Measurements from ENCODE around the gene RTRAF.

DNA sequence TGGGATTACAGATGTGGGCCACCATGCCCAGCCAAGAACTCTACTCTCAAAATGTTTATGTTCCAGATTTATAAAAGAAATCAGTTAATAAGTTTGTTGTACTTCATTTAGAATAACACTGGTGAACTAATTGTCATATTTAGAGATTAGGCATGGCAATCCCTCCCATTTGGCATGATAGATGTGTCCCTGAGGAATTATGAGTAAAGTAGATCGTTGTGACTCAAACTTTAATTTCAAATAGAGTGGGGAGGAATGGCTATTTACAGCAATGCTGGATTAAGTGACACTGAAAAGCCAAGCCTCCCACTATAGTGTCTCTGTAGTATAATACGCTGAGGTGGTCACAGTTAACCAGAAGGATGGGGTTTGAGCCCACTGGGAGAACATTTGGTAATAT, 39.3 kb upstream of the RTRAF start:
- no peak for TF ChIP-seq POLR2A (IDR thresholded peaks at IDR 0.05)
- TF ChIP-seq, protein P1, sequence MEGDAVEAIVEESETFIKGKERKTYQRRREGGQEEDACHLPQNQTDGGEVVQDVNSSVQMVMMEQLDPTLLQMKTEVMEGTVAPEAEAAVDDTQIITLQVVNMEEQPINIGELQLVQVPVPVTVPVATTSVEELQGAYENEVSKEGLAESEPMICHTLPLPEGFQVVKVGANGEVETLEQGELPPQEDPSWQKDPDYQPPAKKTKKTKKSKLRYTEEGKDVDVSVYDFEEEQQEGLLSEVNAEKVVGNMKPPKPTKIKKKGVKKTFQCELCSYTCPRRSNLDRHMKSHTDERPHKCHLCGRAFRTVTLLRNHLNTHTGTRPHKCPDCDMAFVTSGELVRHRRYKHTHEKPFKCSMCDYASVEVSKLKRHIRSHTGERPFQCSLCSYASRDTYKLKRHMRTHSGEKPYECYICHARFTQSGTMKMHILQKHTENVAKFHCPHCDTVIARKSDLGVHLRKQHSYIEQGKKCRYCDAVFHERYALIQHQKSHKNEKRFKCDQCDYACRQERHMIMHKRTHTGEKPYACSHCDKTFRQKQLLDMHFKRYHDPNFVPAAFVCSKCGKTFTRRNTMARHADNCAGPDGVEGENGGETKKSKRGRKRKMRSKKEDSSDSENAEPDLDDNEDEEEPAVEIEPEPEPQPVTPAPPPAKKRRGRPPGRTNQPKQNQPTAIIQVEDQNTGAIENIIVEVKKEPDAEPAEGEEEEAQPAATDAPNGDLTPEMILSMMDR (IDR thresholded peaks at IDR 0.05) = no peak

All from esophagus squamous epithelium (tissue), 4 donors.